Adrenal gland (tissue), 12 donors: ENCODE measurements around the gene HBA1. TPM values are rescaled to one million over a fixed set of nuclear protein-coding genes. Genes with fewer than 3 reads are reported as not detected.

Source experiments
- DNase-seq, 7 donors: peaks; one replicate each; pipeline ENCODE4 v3.0.0-alpha.2; 2019 to 2020
- H3K27ac ChIP-seq, 5 donors: fragments of 200-600 bp; sonication (generic) in 4 of 5; 1 replicate in 3 of 5; 2 replicates in 2 of 5; pipeline versions ENCODE4 v1.5.1 to v1.8.0; 2016 to 2020; ENCODE audit warnings: mild to moderate bottlenecking in 1 of 5
- H3K27me3 ChIP-seq: fragments of 200-600 bp; 2 replicates; pipeline ENCODE4 v1.8.0; 2021
- H3K36me3 ChIP-seq, 2 donors: fragments of 200-600 bp; replicated peaks in 1 of 2; 1 replicate in 1 of 2; 2 replicates in 1 of 2; pipeline versions ENCODE4 v1.5.1 to v1.8.0; 2018 to 2022
- H3K4me1 ChIP-seq, 2 donors: fragments of 200-600 bp; replicated peaks in 1 of 2; 1 replicate in 1 of 2; 2 replicates in 1 of 2; pipeline versions ENCODE4 v1.5.1 to v1.8.0; 2018 to 2021
- H3K4me3 ChIP-seq, 4 donors: fragments of 200-600 bp; sonication (generic) in 3 of 4; one replicate each; pipeline ENCODE4 v1.5.1; 2016 to 2018
- H3K9me3 ChIP-seq, 3 donors: fragments of 200-600 bp; sonication (generic) in 1 of 3; replicated peaks in 1 of 3; 1 replicate in 2 of 3; 2 replicates in 1 of 3; pipeline versions ENCODE4 v1.5.1 to v1.8.0; 2016 to 2021
- CTCF ChIP-seq, 6 experiments: fragments of 450-650 bp in 4 of 6; fragments of 200-600 bp in 2 of 6; sonication (generic) in 1 of 6; IDR thresholded peaks; 1 replicate in 5 of 6; 2 replicates in 1 of 6; pipeline versions ENCODE4 v1.5.1 to v1.8.0; 2016 to 2021; ENCODE audit warnings: antibody characterized with exemption in 6 of 6, mild to moderate bottlenecking in 2 of 6, moderate library complexity in 1 of 6
- POLR2A ChIP-seq, 2 donors: fragments of 450-650 bp; IDR thresholded peaks; one replicate each; pipeline ENCODE4 v1.6.1; 2017; ENCODE audit warnings: antibody characterized with exemption in 2 of 2, mild to moderate bottlenecking in 2 of 2, moderate library complexity in 1 of 2
- WGBS, 4 donors: extraction: QIAGEN DNeasy Blood & Tissue Kit in 2 of 4; methylation state at CpG; one replicate each; pipeline versions ENCODE4 v1.1.5 to v1.1.7; 2013 to 2017; 5-methylcytosine and 5-hydroxymethylcytosine counted together
- intact Hi-C, 2 donors: fragments of 100-400 bp; cut with DNase I; formaldehyde crosslinking; loops; one replicate each; pipeline versions ENCODE4 v1.14.1 to v1.15.0; 2022 to 2023
- polyA plus RNA-seq, 3 donors: library from polyadenylated mRNA; stranded (reverse); fragments of 200-250 nt in 2 of 3; fragments of 350-450 nt in 1 of 3; fragmentation: Illumina TruSeq in 1 of 3; extraction: RNeasy Lipid Tissue Mini Kit (QIAGEN cat#74804) in 1 of 3; gene quantifications; one replicate each; pipeline ENCODE4 v1.2.3, GENCODE V29; 2013 to 2014
- total RNA-seq, 9 donors: library from RNA; depleted of rRNA in 4 of 9; stranded (reverse); fragments of >200 nt in 4 of 9; fragments of 120-200 nt in 1 of 9; fragmentation: NEBNext Ultra II Directional in 1 of 9; extraction: Animal tissue kit (Norgen Biotek cat#: 25700) in 1 of 9; gene quantifications; one replicate each; pipeline versions ENCODE4 v1.1.0 to v1.2.4, GENCODE V29; 2013 to 2023
- donor health status: healthy with polysubstance abuse.
- donor health status: Bipolar disorder and iron deficiency.
- donor health status: DM: yes; HTN: yes; CAD: no.
- donor health status: DM: no; HTN: no; CAD: no.
- donor health status: DM: no; HTN: no; CAD: no.
- donor health status: DM: yes; HTN: yes; CAD: no.

The HBA1 gene
- total and polyA plus RNA-seq, 12 donors = 12.7 to 742 (median 25.2) TPM; not detected in 4

GRCh38 chr16:185691-186090 is 9.2 kb downstream of the HBA1 start:
- Histone ChIP-seq H3K4me3 (no peak overlapping the region), H3K27ac (no peak overlapping the region), H3K9me3 (no peaks in the 10 kb centered on the region), H3K36me3 (peaks cover 0 to 36% of the 10 kb centered on the region in 2 donors), H3K4me1 (peaks cover 1 to 9% of the 10 kb centered on the region in 2 donors), H3K27me3 (peaks cover 5% of the 10 kb centered on the region)
- 71 to 88% (median 76%) methylated on average over 4 to 11 of the region's 11 CpGs for WGBS, 4 donors
- intact Hi-C loops = loop anchor here in 1 of 2 donors (5.0 kb wide), 1 partner anchor 78 kb away; no protein-coding TSS in a partner anchor
- TF ChIP-seq CTCF (IDR thresholded peaks at IDR 0.05) = no peak
- no peak for DNase-seq

GRCh38 chr16:187330-187729 is 10.8 kb downstream of the HBA1 start:
- Histone ChIP-seq H3K4me3 (no peak overlapping the region), H3K9me3 (no peaks in the 10 kb centered on the region), H3K27ac (no peak overlapping the region), H3K4me1 (no peaks in the 10 kb centered on the region), H3K27me3 (no peaks in the 10 kb centered on the region), H3K36me3 (peaks cover 0 to 53% of the 10 kb centered on the region in 2 donors)
- TF ChIP-seq CTCF (IDR thresholded peaks at IDR 0.05) = no peak
- no peak for TF ChIP-seq POLR2A (IDR thresholded peaks at IDR 0.05)
- no peak for DNase-seq
- 91 to 98% (median 93%) methylated on average over 8 of the region's 8 CpGs for WGBS, 4 donors
- intact Hi-C loops = loop anchor here in 1 of 2 donors (5.0 kb wide), 1 partner anchor 80 kb away; no protein-coding TSS in a partner anchor

- TF ChIP-seq CTCF (IDR thresholded peaks at IDR 0.05) (no peak), POLR2A (IDR thresholded peaks at IDR 0.05) (no peak)
- H3K4me3 ChIP-seq = no peak overlapping the region
- no peak overlapping the region for H3K27ac ChIP-seq
- intact Hi-C loops = loop anchor here in 1 of 2 donors (5.0 kb wide), 1 partner anchor 81 kb away; no protein-coding TSS in a partner anchor
- peaks cover 0 to 66% of the 10 kb centered on the region in 2 donors for H3K36me3 ChIP-seq
- no peaks in the 10 kb centered on the region for H3K4me1 ChIP-seq
- no peak for DNase-seq
- H3K27me3 ChIP-seq = no peaks in the 10 kb centered on the region
- H3K9me3 ChIP-seq = no peaks in the 10 kb centered on the region
- 72 to 80% (median 78%) methylated on average over 8 of the region's 8 CpGs for whole genome bisulfite sequencing, 4 donors
Observed at GRCh38 chr16:188674-189073, 12.2 kb downstream of the HBA1 start.

GRCh38 chr16:189604-190186 is 13.2 kb downstream of the HBA1 start:
- Histone ChIP-seq H3K27me3 (no peaks in the 10 kb centered on the region), H3K4me1 (no peaks in the 10 kb centered on the region), H3K9me3 (no peaks in the 10 kb centered on the region), H3K4me3 (no peak overlapping the region), H3K36me3 (peaks cover 0 to 76% of the 10 kb centered on the region in 2 donors), H3K27ac (no peak overlapping the region)
- intact Hi-C loops = loop anchor here in 1 of 2 donors (5.0 kb wide), 1 partner anchor 82 kb away; no protein-coding TSS in a partner anchor
- DNase-seq = no peak
- no peak for TF ChIP-seq POLR2A (IDR thresholded peaks at IDR 0.05)
- no peak for TF ChIP-seq CTCF (IDR thresholded peaks at IDR 0.05)
- 89 to 95% (median 94%) methylated on average over 33 to 34 of the region's 34 CpGs for WGBS, 4 donors
